Retinal pigment epithelial cell (primary cell): ENCODE results near the gene TNS1.

Experiments used
- DNase-seq: peaks from one replicate; pipeline ENCODE4 v3.0.0-alpha.2; 2010; ENCODE audit warnings: low read depth
- H3K4me3 ChIP-seq: 2 replicates; pipeline ENCODE4 v1.5.1; 2011; ENCODE audit warnings: mild to moderate bottlenecking, low read length, control low read depth, moderate library complexity
- TF ChIP-seq, protein P1 (sequence below): conservative IDR thresholded peaks from 2 replicates; pipeline ENCODE4 v1.5.1; 2011; ENCODE audit warnings: low read depth, low read length, control low read depth, inconsistent platforms

Gene TNS1

DNA sequence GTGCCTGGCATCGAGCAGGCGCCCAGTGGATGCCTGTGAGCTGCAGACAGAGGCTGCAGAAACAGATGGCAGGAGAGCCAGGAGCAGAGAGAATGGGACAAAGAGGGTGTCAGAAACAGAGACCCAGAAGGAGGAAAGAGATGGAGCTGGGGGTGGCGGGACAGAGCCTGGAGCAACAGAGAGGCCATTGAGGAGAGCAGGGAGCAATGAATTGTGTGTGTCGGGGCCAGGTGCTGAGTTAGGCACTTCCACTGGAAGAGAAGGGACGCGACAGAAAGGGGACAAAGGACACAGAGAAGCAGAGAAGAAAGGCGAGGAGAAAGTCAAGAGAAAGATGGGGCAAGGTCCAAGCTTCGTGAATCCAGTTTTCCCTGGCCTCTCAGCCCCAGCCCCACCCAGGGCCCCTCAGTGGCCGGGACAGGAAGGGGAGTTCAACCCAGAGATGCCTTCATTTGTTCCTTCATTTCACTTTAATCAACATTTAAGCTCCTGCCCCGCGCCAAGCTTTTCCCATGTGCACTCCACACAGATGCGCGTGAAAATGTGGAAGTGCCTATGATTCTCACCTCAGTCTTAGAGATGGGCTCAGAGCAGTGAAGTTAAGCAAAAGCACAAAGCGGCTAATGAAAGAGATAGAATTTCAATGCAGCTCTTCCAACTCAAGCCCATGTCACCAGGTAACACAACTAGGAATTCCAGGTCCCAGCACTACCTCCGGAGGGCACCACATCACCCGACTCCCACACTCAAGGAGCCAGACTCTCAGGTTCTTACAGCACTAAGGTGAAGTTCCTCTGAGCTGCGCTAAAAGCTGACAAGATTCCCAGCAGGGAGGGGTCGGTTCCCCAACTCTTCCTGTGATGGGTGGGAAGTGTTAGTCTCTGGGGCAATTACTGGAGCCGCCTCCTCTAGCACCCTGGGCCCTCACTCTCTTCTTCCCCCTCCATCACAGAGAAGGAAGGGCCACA lies 55.1 kb downstream of the TNS1 start:
- TF ChIP-seq, protein P1, sequence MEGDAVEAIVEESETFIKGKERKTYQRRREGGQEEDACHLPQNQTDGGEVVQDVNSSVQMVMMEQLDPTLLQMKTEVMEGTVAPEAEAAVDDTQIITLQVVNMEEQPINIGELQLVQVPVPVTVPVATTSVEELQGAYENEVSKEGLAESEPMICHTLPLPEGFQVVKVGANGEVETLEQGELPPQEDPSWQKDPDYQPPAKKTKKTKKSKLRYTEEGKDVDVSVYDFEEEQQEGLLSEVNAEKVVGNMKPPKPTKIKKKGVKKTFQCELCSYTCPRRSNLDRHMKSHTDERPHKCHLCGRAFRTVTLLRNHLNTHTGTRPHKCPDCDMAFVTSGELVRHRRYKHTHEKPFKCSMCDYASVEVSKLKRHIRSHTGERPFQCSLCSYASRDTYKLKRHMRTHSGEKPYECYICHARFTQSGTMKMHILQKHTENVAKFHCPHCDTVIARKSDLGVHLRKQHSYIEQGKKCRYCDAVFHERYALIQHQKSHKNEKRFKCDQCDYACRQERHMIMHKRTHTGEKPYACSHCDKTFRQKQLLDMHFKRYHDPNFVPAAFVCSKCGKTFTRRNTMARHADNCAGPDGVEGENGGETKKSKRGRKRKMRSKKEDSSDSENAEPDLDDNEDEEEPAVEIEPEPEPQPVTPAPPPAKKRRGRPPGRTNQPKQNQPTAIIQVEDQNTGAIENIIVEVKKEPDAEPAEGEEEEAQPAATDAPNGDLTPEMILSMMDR, result peak; percentile 49
- H3K4me3 ChIP-seq, result no peak overlapping the region
- DNase-seq, result no peak

GRCh38 chr2:217946051-217946450 lies 56.7 kb downstream of the TNS1 start:
- DNase-seq, result no peak
- no peak overlapping the region for H3K4me3 ChIP-seq
- TF ChIP-seq, protein P1, result no peak

- no peak for DNase-seq
- TF ChIP-seq, protein P1, result no peak
- H3K4me3 ChIP-seq, result no peak overlapping the region
Observed at GRCh38 chr2:217945530-217945929, 57.3 kb downstream of the TNS1 start.

DNA sequence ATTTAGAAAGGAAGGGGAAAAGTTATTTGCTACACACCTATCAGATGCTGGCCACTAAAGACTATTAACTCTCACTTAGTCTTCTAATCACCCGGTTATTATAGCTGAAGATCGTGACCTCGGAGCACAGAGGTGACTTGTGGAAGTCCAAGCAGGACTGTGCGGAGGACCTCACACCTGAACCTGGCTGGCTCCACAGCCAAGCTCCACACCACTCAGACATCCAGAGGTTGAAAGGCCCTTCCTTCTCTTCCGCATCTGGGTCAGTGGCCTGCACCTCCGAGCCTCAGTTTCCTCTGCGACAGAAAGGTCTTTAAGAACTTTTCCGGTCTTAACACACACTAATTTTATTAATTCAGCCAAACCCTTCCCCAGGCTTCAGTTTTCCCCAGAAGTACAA lies 57.9 kb downstream of the TNS1 start:
- DNase-seq, result no peak
- TF ChIP-seq, protein P1, result no peak

GRCh38 chr2:217944366-217944765 lies 58.4 kb downstream of the TNS1 start:
- DNase-seq, result no peak
- no peak overlapping the region for H3K4me3 ChIP-seq
- TF ChIP-seq, protein P1, result no peak

More for the DNA sequence above, 57.9 kb downstream of the TNS1 start:
- H3K4me3 ChIP-seq, result no peak overlapping the region

DNA sequence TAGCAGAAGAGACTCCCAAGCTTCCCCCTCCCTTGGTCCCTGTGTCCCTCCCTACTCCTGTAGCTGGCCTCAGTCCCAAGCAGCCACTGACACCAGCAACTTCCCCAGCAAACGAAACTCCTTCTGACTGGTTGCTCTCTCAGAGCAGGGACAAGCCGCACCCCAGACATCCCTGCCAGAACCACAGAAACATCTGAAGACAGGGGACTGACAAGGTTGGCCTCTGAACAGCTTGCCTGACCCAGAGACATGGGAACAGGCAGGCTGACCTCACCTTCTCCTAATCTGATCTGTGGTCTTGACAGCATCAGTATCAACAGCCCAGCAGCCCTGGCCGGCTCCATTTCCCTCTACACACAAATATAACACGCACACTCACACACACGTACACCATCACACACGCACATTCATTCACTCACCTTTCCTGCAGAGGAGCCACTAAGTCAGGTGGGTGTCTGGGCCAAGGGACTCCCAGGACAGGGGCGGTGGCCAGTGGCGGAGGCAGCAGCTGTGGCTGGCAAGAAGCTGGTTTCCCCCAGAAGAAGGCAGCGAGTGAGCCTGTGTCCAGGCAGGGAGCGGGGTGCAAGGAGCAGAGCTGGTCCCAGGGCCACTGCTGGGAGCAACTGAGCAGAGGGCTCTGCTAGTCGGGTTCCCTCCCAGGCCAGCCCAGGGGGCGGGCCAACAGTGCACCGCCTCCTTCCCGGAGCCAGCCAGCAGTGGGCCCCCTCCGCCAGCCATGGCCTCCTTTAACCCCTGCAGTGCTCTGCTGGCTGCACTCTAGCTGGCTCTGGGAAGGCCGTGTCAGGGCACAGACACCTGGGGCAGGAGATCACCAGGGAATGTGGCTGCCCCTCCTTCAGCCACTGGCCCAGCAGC lies 59.1 kb downstream of the TNS1 start:
- peak overlapping the region; percentile 63 for H3K4me3 ChIP-seq
- DNase-seq, result no peak

More for the DNA sequence above, 59.1 kb downstream of the TNS1 start:
- TF ChIP-seq, protein P1, result peak; percentile 36
